Measurements from ENCODE around the gene TAOK2. TPM values are rescaled to one million over a fixed set of nuclear protein-coding genes. Genes with fewer than 3 reads are reported as not detected.

TAOK2 gene
- total and polyA plus RNA-seq, 2 of the 13 experiments (the other 11 are each of a cell fraction or from before 2014, with no cell fraction given) = 17.4 to 43.2 TPM

GRCh38 chr16:29963021-29963743 lies 10.5 kb upstream of the TAOK2 start (continued):
- TF ChIP-seq, protein P1, sequence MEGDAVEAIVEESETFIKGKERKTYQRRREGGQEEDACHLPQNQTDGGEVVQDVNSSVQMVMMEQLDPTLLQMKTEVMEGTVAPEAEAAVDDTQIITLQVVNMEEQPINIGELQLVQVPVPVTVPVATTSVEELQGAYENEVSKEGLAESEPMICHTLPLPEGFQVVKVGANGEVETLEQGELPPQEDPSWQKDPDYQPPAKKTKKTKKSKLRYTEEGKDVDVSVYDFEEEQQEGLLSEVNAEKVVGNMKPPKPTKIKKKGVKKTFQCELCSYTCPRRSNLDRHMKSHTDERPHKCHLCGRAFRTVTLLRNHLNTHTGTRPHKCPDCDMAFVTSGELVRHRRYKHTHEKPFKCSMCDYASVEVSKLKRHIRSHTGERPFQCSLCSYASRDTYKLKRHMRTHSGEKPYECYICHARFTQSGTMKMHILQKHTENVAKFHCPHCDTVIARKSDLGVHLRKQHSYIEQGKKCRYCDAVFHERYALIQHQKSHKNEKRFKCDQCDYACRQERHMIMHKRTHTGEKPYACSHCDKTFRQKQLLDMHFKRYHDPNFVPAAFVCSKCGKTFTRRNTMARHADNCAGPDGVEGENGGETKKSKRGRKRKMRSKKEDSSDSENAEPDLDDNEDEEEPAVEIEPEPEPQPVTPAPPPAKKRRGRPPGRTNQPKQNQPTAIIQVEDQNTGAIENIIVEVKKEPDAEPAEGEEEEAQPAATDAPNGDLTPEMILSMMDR (CRISPR knock-in tag; IDR thresholded peaks at IDR 0.05) = no peak
- no peak for TF ChIP-seq KIAA2018 (CRISPR knock-in tag; IDR thresholded peaks at IDR 0.05; ENCODE audit: borderline replicate concordance)
- TF ChIP-seq THAP11 (CRISPR knock-in tag; IDR thresholded peaks at IDR 0.05) = 0 out of 2 replicates have a peak, but pooled peaks have one; percentile 10
- TF ChIP-seq ZFP37 (CRISPR knock-in tag; IDR thresholded peaks at IDR 0.05; ENCODE audit: borderline replicate concordance) = 0 out of 2 replicates have a peak, but pooled peaks have one; percentile 61
- peak; percentile 19; the same call in 1 of the 2 replicates for TF ChIP-seq ZNF501 (CRISPR knock-in tag; IDR thresholded peaks at IDR 0.05)
- 0 out of 2 replicates have a peak, but pooled peaks have one; percentile 53 for TF ChIP-seq ZNF280B (CRISPR knock-in tag; IDR thresholded peaks at IDR 0.05; ENCODE audit: borderline replicate concordance)

Data from HepG2 (cell line).